HK-2 (cell line): Measurements from ENCODE around the gene MEIOSIN.

ENCODE experiments used
- DNase-seq: peaks from one replicate; pipeline ENCODE4 v3.0.0-alpha.2; 2018; ENCODE audit not compliant: unreplicated experiment

Gene MEIOSIN

DNA sequence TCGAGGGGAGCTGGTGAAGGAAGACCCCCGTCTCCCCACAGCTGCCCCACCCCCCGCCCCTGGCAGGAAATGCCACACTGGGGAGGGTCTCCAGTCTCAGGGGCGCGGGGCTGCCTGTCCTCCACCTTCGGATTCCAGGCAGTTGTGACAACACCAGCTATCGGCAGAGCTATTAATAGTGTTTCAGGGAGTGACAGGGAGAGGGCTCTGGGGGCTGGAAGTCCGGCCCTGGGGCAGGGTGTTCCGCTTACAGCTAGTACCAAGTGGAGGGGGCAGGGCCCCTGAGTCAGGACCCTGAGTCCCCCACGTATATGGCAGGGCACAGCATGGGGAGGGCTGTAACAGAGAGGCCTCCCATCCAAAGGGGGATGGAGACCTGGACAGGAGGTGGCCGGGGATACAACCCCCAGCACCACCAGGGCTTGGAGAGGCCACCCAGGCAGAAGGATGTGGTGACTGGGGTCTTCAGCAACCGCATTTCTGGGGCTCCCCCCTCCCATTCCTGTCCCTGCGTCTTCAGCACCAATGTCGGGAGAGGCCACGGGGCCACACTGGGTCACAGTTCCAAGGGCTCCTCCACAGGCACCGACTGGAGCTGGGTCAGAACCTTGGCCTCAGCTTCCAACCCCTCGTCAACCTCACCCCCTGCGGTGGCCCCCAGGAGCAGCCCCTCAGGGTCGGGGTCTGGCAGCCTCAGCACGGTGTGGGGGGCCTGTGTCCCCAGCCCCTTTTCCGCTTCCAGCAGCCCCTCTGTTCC is 31.9 kb downstream of the MEIOSIN start:
- no peak for DNase-seq

DNA sequence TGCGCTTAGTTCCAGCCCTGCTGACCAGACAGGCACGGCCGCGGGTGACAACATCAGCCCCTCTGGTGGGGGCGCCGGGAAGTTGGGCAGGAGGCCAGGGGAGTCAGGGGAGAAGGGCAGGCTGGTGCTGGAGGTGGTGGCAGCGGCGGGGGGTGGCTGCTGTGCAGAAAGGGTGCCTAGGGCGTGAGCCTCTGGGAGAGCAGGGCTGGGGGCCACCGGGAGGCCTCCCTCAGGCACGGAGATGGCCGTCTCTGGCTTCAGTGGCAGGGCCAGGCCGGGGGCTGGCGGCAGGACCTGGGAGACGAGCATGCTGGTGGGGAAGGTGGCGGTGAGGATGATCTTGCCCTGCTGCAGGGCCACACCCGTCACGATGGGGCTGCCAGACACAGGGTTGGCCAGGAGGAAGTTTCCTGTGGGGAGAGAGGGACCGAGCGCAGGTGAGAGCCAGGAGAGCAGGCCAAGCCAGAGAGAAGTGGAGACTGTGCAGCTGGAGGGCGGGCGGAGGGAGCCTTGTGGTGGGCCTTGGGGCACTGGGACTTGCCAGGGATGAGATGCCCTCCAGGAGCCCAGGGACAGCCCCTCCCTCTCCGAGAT is 32.6 kb downstream of the MEIOSIN start:
- no peak for DNase-seq

DNA sequence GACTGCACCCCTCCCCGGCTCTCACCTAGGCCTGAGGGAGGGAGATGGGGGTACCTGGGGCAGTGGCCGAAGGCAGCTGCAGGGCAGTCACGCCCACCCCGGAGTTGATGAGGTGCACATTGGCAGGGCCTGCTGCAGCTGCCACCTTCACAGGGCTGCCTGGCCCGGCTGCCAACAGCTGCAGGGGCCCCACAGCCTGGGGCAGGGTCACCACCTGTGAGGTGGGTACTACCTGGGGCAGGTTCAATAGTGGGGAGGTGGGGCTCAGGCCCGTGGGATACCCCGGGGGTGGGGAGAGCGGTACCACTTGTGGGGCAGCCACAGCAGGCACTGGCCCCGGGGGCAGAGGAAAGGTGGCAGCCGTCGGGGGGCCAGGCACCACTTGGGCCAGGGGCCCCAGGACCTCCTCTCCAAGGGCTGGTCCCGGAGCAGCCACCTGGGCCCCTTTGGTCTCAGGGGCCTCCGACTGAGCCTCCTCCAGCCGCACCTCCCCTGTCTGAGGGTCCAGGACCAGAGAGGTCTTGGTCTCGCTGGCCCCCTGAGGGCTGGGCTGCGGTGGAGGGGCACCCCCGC is 33.1 kb downstream of the MEIOSIN start:
- DNase-seq, result no peak

DNA sequence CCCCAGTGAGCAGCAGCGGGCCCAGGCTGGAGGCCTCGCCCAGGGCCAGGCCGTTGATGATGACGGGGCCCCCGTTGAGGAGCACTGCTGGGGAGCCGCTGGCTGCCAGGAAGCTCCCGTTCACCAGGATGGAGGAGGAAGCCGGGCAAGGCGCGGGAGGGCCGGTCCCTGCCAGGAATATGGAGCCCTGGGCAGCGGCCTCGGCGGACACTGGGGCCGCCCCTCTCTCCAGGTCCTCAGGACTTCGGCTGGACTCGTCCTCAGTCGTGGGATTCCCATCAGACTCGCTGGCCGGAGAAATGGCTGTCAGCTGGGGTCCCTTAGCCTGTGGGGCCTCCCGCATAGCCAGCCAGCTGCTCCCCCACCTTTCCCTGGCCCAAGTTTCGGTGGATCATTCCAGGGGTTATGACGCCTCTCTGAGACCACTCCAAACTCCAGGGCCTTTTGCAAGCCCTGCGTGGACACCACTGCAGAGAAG is 33.7 kb downstream of the MEIOSIN start:
- peak; percentile 47 for DNase-seq

DNA sequence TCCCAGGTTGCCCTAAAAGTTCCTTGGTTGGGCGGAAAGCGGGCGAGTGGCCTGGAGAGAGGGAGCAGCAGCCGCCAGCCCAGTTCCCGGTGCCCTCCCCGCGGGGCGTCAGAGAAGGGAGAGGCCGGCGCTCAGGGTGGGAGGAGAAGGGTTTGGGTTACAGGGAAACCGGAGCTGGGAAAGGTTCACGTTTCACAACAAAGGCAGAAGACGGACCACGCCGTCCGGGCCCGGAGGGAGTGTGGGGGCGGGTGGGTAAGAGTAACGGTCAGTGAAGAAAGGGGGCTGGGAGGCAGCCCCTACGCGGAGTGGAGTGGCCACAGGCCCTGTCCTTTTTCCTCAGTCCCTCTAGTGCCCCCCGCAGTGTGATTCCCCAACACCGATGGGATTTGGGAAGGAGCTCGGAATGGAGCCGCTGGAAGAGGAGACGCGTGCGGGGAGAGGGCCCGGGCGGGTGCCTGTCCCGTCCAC is 34.2 kb downstream of the MEIOSIN start:
- peak; percentile 81 for DNase-seq

DNA sequence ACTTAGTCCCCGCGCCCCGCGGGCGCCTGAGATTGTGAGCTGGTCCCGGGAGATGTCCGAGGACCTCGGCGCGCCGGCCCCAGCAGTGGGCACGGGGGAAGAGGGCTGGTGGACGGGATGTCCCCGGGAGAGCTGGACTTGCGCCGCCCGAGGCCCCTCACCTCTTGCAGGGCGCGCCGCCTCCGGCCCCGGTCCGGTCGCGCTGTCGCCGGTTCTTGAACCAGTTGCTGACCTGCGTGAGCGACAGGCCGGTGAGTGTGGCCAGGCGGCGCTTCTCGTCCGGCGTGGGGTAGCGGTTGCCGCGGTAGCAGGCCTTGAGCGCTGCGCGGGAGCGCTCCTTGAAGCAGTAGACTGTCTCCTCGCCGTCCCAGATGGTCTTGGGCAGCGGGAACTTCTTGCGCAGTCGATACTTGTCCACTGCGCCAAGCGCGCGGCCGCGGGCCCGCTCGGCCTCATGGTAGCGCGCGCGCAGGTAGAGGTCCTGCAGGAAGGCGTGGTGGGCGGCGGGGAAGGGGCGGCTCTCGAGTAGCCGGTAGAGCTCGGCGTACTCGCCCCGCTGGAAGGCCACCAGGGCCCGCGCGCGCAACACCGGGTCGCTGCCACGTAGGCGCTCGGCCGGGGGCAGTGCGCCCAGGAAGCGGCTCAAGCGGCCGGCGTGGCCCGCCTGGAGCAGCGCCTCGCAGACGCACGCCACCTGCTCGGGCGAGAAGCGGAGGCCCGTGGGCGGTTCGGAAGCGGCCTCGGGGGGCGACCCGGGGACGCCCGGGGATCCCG is 34.8 kb downstream of the MEIOSIN start:
- peak; percentile 68 for DNase-seq

DNA sequence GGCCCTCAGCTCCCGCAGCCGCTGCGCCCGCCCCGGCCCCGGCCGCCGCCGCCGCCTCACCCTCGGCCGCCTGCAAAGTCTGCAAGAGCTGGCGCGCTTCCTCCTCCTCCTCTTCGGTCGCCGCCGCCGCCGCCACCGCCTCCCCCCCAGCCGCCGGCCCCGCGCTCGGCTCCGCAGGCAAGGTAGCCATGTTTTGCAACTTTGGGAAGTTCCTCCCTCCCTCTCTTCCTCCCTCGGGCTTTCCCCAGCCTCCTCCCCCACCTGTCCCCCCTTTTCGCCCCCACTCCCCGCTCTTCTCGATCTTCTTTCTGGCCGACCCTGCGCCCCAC is 35.4 kb downstream of the MEIOSIN start:
- peak; percentile 69 for DNase-seq

DNA sequence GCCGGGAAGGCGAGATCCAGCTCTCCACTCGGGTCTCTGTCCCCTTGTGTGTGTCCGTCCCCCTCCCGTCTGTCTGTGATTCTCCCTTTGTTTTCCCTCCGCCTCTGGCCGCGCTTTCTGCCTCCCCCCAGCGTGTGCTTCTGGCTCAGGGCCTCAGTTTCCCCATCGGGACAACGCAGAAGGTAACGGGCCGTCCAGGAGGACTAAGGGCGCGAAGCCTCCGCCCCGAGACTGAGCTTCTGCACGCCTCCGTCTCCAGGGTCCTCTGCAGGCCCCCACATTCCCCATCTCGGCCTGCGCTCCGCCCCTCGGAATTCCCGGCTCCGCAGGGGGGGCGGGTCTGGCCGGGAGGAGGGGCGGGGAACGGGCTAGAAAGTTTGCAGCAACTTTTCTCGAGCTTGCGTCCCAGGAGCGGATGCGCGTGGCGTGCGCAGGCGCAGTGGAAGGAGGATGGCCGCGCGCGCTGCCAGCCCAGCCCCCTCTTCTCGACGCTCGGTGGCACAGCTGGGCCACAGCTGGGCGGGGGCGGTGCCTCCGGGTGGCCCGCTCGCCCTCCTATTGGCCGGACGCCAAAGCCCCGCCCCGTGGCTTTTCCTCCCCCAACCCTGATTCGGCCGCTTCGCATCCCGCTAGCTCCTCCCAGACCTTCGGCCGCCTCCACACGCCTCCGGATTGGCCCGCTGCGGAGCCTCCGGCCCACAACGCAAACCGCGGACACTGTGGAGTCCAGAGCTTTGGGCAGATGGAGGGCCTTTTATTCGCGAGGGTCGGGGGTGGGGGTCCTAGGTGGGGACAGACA is 35.9 kb downstream of the MEIOSIN start, which contains the start of gene SIX5:
Gene SIX5 (minus strand): TSS at position 269 of the 799 bp plus-strand sequence. CDS start 408 bp downstream, outside the sequence.
- DNase-seq, result peak; percentile 99

DNA sequence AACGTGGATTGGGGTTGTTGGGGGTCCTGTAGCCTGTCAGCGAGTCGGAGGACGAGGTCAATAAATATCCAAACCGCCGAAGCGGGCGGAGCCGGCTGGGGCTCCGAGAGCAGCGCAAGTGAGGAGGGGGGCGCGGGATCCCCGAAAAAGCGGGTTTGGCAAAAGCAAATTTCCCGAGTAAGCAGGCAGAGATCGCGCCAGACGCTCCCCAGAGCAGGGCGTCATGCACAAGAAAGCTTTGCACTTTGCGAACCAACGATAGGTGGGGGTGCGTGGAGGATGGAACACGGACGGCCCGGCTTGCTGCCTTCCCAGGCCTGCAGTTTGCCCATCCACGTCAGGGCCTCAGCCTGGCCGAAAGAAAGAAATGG is 36.6 kb downstream of the MEIOSIN start:
- DNase-seq, result no peak

DNA sequence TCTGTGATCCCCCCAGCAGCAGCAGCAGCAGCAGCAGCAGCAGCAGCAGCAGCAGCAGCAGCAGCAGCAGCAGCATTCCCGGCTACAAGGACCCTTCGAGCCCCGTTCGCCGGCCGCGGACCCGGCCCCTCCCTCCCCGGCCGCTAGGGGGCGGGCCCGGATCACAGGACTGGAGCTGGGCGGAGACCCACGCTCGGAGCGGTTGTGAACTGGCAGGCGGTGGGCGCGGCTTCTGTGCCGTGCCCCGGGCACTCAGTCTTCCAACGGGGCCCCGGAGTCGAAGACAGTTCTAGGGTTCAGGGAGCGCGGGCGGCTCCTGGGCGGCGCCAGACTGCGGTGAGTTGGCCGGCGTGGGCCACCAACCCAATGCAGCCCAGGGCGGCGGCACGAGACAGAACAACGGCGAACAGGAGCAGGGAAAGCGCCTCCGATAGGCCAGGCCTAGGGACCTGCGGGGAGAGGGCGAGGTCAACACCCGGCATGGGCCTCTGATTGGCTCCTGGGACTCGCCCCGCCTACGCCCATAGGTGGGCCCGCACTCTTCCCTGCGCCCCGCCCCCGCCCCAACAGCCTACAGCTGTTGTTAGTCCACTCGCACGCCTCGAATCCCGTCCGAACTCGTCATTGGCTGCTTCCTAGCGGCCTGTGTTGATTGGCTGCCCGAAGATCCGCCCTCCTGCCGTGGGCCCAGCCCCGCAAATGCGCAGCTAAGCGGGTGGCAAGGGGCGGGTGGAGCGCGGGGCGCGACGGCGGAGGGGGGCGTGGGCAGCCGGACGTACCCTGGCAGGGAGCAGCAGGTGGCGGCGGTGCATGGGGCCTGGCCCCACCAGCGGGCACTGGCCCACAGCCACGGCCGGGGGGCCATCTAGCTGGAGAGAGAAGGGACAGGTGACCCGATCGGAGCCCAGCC is 37.2 kb downstream of the MEIOSIN start:
- DNase-seq, result peak; percentile 99

DNA sequence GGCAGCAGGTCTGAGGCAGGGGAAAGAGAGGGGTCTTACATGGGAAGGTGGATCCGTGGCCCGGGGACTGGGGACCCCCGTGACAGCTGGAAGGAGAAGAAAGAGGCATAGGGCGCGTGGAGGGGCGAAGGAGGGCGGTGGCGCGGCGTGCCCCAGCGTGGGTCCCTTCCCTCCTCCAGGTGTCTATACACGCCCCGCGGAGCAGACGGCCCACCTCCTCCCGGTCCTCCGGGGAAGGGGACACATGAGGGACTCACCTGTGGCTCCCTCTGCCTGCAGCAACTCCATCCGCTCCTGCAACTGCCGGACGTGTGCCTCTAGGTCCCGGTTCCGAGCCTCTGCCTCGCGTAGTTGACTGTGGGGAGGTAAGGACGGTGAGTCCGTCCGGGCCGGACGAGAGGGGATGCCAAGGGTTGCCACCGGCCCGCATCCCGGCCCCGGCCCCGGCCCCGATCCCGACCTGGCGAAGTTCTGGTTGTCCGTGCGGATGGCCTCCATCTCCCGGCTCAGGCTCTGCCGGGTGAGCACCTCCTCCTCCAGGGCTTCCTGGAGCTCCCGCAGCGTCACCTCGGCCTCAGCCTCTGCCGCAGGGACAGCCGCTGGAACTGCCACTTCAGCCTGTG is 38.2 kb downstream of the MEIOSIN start:
- no peak for DNase-seq

DNA sequence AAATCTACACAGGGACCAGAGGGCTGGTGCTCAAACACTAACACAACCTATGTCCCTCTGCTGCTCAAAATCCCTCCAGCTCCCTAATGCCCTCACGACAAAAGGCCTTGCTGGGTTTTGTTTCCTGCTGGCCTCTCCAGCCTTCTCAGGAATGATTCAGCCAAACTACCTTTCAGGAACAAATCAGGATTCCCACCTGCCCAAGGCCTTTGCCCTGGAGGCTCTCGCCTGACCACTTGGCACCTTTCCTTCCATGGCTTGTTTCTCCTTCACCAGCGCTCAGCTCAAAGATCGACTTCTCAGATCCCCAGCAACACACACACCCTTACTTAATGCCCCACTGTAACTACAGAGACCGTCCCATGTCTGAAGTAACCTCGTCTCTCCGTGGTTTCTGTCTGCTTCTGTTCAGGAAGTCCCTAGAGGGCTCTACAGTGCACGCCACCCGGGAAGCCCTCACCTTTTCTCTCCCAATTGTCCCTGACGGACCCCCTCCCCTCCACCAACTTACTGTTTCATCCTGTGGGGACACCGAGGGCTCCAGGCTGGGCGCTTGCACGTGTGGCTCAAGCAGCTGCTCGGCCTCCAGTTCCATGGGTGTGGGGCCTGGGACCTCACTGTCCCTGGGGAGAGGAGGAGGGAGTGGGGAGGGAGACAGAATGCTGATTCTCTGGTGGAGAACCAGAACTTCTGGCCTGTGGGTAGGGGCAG is 39.0 kb downstream of the MEIOSIN start:
- DNase-seq, result no peak

DNA sequence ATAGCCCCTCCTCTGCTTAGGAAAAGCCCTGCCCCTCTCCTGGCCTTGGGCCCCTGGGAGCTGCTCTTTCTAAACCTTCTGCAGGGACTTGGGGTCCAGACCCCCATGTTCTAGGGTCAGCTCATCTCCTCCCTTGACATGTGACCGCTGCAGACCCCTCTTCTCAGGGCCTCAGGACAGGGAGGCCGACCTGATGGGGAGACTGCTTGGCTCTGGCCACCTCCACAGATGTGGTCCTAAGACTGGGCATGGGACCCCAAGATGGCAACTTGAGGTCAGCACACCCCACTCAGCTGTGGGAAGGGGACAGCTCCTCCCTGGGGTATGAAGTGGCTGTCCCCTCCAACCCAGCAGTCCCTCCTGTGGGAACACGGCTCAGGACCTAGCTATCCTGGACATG is 39.7 kb downstream of the MEIOSIN start:
- no peak for DNase-seq

DNA sequence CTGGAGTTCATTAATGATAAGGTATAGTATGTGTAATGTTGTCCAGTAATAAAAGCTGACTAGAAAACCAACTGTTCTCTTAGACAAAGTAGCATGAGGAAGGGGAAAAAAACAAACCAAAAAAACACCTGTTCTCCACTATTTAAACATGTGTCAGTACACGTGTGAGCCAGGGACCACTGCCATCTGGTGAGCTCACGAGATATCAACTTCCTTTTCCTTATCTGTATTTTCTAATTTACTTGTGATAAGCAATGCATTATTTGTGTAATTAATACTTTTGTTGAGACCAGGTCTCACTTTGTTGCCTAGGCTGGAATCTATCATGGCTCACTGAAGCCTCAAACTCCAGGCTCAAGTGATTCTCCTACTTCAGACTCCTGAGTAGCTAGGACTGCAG is 40.1 kb downstream of the MEIOSIN start:
- no peak for DNase-seq

DNA sequence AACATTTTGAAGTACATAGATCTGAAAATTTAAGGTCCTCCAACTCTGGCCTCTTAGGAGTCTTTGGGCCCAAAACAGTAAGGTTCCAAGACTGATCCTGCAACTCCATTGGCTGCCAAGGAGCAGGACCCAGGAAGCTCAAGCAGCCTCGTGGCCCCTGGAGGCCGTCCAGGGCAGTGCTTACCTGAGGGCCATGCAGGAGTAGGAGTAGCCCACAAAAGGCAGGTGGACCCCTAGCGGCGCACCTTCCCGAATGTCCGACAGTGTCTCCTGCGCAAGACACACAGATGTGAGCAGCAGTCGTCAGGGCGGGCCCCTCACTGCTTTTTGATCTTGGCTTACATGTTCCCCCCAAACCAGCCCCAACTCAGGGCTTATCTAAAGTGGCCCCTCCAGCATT is 41.5 kb downstream of the MEIOSIN start:
- no peak for DNase-seq

DNA sequence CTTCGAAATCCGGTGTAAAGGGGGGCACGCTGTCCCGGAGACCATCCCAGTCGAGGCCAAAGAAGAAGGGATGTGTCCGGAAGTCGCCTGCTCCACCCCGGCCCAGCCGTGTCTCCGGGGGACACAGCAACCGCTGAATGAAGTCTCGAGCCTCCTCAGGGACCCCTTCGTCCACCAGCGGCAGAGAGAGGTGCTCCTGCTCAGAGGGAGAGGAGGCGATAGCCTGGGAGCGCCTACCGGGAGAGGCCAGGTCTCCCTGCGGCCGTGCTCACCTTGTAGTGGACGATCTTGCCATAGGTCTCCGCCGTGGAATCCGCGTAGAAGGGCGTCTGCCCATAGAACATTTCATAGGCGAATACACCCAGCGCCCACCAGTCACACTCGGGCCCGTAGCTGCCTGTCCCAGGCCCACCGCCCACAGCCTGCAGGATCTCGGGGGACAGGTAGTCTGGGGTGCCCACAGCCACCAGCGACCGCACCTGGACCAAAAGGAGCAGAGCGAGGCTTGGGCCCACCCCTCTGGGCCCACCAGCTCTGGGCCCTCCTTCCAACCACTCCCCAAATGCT is 44.2 kb downstream of the MEIOSIN start:
- DNase-seq, result no peak

DNA sequence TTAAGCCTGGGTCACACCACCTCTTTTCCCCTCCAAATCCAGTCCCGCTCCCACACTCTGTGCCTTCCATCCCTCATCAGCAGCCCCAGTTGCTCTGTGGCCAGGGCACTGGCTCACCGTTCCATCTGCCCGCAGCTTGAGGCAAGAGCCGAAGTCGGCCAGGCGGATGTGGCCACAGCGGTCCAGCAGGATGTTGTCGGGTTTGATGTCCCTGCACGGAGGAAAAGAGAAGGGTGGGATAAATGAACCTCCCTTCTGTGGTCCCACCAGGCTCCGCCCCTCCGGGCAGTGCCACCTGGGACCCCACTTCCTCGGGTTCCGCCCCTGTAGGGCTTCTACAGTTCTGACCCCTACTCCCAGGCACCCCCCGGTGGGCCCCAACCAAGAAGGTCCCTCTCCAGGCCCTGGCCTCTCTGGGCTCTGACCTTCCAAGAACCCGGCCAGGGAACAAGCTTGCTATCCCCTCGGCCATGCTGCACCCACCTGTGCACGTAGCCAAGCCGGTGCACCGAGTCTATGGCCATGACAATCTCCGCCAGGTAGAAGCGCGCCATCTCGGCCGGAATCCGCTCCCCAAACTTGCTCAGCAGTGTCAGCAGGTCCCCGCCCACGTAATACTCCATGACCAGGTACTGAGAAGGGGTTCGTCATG is 44.9 kb downstream of the MEIOSIN start:
- no peak for DNase-seq
